GM19452 (cell line): ENCODE measurements around the gene TTLL6.
"Not testable (repeated sequence)": the region's sequence is repeated elsewhere in the genome, so short reads cannot be mapped to it uniquely, and the experiment has no call there.

Source experiments
- ATAC-seq: cut with Tn5 transposase; IDR thresholded peaks from one replicate; pipeline ENCODE4 v1.9.1; 2021; ENCODE audit not compliant: unreplicated experiment

Gene TTLL6

DNA sequence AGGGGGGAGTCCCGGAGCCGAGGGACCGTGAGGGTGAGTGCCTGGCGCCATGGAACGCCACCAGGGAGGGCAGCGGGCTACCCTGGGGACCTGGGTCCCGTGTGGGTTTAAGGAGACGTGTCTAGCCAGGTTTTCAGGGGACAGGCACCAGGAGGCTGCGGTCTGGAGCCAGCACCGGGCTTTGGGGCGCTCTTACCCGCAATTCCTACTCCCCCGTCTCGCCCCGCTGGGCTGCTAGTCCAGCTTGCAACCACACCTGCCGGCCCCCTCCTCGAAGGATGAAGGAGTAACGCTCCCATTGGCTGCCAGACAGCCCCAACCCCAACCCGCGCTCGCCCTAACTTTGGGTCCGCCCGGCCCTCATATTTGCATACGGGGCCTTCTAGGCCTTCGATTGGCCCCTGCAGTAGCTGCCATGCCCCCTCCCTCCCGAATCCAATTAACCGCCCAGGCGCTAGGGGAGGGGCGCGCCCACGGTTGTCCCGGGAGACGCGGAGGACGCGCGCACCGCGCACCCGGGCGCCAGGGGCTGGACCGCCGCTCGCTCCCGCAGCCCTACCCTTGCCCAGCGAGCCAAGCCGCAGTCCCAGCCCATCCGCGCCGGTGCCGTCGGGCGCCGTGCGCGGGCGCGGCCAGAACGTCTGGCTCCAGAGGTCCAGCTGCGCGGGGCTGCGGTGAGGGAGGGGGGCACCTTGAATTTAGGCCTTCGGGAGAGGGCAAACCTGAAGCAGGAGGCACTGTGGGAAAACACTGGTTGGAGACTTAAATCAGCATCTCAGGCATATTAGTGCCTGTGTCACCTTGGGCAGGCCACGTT lies at the start of gene TTLL6:
Gene TTLL6 (minus strand): TSS at position 456 of the 817 bp plus-strand sequence. CDS start 157 bp downstream, at position 299.
- ATAC-seq: peak; percentile 83

DNA sequence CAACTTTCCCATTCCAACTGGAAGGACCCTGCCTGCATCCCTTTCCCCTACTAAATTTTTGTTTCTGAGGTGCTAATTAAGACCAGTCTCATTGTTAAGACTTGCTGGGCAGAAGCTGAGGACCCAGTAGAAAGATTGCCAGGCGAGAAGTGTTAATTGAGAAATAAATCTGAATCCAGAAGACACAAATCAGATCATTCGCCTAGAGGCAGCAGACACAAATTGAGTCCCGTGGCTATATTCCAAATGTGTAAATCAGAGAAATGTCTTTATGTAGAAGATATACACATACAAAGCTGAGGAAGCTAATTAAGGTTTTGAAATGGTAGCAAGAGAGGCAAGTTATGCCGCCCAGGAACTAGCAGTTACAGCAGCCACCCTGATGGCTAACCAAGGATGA lies 43.4 kb upstream of the TTLL6 start:
- no peak for ATAC-seq

DNA sequence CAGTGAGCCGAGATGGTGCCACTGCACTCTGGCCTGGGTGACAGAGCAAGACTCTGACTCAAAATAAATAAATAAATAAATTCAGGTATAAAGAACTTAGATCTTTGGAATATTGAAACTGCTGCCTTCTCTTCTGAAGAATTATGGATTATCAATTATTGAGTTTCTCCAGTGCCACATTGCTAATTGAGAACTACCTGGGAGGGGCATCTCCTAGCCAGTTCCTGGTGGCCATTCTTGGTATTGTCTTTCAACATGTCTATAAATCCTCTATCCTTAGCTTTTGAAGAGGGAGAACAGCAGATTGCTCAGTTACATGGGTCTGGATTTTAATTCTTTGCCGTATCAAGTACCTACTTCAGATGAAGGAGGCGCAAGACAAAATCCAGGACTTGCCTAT lies 43.0 kb upstream of the TTLL6 start:
- no peak for ATAC-seq

DNA sequence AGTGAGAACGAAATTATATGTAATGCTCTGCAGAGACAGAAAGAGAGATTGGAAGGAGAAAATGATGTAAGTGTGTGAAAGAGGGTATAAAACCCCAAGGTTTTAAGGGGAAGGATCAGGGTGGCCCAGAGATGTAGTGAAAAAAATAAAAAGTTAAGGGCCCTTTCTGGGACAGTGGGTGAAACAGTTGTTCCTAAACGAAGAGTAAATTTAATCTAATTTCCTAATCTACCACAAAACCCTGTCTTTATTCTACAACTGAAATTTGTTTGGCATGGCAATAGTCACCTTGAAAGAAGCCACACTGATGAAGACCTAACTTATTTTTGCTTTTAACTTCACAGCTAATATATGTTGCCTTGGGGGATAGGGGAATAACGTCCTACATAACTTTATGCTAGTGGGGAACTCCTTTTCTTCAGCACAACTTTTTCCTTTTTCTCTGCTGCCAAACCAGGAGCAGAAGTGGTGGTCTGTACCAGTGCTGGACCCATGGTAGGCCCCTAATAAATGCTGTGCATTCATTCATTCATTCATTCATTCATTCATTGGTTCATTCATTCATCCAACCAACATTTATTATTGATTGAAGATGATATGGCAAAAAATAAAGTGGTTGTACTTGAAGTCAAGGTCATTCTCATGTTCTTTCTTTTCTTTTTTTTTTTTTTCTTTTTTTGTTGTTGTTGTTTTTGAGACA lies 39.2 kb upstream of the TTLL6 start:
- ATAC-seq: no peak

DNA sequence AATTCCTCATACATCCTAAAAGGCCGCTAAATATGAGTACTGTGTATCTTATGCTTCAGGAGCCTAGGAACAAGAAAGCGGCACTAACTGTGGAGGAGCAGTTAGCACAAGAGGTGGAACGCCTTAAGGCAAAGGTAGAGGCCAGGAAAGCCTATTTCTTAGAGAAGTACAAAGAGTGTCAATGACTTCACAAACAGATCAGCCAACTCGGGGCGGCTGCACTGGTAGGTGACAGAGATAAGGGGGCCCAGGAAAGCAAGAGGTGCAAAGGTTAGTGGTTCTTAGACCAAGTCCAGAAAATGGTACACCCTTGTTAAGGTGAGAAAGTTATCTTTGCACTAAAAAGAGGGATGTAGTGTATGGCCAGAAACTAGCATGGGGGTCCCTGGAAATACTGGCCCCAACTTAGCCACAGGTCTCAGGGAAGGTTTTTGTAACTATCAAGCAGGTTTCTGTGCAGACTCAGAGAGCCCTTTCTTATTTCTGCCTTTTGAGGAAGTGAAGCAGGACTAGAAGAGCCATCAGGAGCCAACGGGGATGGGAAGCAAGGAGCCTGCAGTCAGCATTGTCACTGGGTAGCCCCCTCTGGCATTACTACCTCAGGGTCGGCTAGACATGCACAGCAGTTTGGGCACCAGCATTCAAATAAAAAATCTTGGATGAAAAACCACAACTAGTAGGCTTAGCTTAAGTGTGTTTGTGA lies 37.9 kb upstream of the TTLL6 start:
- no peak for ATAC-seq

DNA sequence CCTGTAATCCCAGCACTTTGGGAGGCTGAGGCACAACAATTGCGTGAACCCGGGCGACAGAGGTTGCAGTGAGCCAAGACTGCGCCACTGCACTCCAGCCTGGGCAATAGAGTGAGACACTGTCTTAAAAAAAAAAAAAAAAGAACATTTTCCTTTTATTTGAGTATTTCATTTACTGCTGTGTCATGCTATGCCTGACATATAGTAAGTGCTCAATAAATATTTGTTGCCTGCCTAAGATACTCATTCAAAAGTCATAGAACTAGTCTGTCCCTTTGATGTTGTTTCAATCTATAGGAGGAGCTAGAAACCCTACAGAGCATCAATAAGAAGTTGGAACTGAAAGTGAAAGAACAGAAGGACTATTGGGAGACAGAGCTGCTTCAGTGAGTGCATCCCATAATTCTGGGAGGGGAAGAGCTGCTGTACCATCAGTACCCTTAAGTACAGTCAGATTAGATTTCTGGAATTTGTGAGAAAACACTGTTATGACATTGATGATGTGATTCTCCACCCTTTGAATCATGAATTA lies 33.8 kb upstream of the TTLL6 start:
- no peak for ATAC-seq

DNA sequence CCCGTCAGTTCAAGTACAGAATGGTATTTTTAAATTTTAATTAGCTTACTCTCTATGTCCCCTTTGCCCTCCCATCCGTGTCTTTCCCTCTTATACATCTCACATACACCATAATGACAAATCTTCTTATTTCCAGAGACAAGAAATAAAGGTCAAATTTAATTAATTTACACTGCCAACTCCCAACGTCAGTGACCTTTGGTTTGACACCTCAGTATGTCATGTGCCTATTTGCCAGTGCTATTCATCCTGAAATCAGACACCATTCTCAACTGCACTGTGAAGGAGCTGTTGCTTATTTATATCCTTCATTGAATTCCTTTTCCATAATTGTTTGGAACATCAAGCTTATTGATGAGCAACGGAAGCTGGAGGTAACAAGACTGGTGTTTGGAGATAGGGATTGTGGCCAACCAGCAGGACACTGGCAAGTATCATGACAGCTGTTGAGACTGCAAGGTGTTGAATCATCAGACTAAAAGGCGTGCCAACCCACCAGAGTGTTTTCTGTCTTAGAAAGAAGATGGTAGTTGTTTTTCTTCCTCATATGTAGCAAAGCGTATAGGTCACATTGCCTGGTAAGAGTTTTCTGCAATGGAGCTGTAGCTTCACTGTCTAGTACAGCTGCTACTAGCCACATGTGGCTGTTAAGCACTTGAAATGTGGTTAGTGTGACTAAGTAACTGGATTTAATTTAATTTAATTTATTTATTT lies 26.3 kb upstream of the TTLL6 start:
- no peak for ATAC-seq

DNA sequence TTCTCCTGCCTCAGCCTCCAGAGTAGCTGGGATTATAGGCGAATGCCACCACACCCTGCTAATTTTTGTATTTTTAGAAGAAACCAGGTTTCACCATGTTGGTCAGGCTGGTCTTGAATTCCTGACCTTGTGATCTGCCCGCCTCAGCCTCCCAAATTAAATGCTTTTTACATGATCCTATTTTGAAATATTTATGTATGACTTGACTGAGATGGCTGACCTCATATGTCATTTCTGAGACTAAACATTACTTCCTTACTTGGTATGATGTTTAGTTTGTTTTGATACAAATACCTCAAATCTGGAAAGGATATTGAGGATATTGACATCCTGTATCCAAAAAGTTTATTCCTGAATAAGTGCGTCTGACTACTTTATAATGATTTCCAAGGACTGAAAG lies 25.7 kb upstream of the TTLL6 start:
- ATAC-seq: no peak

DNA sequence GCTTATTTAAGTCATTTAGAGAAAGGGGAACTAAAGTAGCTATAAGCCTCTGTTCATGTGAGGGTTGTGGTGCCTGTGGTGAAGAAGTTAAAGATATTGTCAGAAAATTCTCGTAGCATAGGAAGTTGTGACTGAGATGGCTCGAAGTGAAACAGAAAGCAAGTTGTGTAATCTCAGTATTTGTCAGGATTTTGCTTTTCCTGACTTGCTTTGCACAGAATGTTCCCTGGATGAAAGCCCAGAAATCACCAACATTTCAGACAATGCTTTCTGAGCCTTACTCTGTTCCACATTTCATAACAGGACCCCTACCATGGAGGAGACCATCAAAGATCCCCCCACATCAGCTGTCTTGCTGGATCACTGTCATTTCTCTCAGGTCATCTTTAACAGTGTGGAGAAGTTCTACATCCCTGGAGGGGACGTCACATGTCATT lies 24.4 kb upstream of the TTLL6 start:
- peak; percentile 81 for ATAC-seq

DNA sequence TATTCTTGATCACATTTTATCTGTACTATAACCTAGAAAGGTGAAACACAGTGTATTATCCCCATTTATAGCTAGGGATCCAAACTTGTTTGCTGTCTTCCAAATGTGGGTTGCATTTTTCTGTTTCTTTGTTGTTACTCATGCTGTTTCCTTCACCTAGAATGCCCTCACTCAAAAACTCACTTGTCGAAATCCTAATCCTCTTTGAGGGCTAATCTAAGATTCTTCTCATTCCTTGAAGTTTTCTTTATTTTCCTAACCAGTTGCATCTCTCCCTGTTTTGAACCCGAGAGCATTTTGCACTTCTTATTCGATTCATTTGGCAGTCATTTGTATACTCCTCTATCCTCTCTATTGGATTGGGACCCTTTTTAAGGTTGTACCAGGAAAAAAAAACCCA lies 23.4 kb upstream of the TTLL6 start:
- ATAC-seq: no peak

DNA sequence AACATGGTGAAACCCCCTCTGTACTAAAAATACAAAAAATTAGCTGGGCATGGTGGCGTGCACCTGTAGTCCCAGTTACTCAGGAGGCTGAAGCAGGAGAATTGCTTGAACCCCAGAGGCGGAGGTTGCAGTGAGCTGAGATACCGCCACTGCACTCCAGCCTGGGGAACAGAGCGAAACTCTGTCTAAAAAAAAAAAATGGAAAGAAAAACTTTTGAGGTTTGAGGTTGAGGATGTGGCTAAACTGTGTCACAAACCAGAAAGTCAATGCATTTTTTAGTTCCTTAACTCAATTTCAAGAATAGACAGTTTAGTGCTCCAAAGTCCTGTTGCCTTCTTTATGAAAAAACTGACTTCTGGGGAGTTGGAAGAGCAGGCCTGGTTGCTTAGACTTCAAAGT lies 20.4 kb upstream of the TTLL6 start:
- ATAC-seq: not testable (repeated sequence)

DNA sequence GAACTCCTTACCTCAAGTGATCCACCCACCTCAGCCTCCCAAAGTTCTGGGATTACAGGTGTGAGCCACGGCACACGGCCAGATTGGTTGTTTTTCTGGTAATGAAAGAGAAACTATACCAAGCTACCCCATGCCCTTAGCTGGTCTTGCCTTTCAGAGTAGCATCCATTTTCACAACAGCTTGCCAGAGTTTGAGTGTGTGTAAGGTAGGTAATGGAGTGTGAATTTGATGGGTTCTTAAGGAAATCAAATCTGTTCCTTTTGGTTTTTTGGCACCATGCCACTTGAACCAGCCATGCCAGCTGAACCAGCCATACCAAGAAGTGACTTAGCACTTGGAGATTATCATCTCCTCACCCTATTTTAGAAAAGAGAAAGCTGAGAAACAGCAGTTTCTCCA lies 18.9 kb upstream of the TTLL6 start:
- no peak for ATAC-seq

DNA sequence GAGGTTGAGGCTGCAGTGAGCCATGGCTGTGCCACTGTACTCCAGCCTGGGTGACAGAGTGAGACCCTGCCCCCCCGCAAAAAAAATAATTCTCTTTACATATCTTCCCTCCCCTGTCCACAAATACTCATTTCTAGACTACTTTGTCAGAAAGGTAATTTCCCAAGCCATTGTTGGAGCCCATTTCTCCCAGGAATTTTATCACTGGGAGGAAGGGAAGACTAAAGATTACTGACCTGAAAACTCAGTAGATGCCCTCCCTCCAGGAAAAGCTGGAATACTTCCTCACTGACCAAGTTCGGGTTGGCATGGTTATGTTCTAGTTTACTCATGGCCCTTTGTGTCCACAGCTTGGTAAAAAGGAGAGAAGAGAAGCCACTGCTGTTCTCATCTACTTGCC lies 17.9 kb upstream of the TTLL6 start:
- no peak for ATAC-seq

DNA sequence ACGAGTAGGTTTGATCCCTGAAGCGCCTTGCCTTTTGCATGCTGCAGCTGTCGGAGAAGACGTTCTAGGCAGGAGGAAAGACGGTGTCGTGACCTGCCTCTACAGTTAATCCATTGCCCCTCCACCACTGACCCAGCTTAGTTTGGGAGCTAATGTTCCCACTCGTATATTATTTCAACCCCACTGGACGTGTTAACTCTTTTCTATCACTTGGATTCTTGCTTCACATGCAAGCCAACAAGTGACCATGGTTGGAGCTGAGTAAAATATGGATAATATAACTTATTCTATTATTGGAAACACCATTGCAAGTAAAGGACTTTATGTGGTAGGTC lies 14.5 kb upstream of the TTLL6 start:
- no peak for ATAC-seq

DNA sequence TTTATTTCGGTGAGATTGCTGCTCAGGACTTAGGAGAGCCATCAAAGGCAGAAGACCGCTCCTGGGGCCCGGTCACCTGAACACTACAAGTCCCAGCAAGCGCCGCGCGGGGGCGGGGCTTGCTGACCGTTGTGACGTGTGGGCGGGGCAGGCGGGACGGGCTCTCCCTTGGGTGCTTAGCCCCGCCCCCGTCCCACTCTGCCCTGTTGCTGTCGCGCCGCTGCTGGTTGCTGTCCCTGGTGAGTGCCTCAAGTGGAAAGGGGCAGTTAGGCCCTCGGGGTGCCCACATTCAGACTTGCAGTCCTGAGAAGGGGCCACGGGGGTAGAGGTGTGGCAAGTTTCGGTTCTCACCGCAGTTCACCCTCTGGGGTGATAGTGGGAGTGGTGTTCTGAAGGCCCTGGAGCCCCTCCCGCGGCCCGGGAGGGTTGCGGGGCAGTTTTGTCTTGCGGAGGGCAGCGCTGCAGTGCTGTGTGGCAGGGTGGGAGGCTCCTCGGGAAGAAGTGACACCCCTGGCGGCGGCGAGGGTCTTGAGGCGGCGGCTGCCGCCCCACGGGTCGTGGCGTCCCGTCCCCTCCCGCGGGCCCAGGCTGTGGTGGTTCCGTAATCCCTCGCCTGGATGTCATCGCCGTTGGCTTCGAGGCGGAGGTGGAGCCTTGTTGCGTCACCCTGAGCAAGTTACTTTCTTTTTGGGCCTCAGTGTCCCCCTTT lies 14.0 kb upstream of the TTLL6 start, which contains the start of gene CALCOCO2:
Gene CALCOCO2 (plus strand): TSS at position 196 of the 709 bp plus-strand sequence. CDS start 10,673 bp downstream, outside the sequence.
- ATAC-seq: peak; percentile 76

DNA sequence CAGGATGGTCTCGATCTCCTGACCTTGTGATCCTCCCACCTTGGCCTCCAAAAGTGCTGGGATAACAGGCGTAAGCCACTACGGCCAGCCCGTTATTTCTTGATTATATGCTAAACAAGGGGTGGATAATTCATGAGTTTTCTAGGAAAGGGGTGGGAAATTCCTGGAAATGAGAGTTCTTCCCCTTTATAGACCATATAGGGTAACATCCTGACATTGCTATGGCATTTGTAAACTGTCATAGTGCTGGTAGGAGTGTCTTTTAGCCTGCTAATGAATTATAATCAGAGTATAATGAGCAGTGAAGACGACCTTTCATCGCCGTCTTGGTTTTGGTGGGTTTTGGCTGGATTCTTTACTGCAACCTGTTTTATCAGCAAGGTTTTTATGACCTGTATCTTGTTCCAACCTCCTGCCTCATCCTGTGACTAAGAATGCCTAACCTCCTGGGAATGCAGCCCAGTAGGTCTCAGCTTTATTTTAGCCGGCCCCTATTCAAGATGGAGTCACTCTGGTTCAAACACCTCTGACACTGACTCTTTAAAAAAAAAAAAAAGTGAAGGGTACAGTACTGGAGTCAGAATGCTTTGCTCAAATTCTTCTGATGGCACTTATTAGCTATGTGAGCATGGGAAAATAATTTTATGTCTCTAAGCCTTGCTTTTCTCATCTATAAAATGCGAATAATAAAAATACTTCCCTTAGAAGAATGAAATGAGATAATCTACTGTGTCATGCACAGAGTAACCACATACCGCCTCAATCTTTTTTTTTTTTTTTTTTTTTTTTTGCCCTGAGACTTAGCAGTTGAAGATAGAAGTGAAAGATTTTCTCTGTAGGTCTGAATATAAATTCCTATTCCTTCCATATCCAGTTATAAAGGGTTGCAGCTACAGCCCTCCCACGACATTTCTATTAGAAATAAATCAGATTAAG lies 8.7 kb upstream of the TTLL6 start:
- ATAC-seq: no peak

DNA sequence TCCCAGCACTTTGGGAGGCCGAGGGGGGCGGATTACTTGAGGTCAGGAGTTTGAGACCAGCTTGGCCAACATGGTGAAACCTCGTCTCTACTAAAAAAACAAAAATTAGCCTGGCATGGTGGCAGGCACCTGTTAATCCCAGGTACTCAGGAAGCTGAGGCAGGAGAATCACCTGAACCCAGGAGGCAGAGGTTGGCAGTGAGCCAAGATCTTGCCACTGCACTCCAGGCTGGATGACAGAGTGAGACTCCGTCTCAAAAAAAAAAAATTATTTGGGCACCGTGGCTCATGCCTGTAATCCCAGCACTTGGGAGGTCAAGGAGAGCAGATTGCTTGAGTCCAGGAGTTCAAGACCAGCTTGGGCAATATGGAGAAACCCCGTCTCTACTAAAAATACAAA lies 3.9 kb upstream of the TTLL6 start:
- ATAC-seq: not testable (repeated sequence)

DNA sequence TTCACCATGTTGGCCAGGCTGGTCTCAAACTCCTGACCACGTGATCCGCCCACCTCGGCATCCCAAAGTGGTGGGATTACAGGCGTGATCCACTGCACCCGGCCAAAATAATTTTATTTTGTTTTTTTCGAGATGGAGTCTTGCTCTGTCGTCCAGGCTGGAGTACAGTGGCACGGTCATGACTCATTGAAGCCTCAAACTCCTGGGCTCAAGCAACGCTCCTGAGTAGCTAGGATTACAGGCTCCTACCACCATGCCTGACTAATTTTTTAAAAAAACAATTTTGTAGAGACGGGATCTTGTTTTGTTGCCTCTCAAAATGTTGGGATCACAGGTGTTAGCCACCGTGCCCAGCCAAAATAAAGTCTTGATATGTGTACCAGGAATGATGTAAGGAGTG lies 2.4 kb upstream of the TTLL6 start:
- no peak for ATAC-seq

DNA sequence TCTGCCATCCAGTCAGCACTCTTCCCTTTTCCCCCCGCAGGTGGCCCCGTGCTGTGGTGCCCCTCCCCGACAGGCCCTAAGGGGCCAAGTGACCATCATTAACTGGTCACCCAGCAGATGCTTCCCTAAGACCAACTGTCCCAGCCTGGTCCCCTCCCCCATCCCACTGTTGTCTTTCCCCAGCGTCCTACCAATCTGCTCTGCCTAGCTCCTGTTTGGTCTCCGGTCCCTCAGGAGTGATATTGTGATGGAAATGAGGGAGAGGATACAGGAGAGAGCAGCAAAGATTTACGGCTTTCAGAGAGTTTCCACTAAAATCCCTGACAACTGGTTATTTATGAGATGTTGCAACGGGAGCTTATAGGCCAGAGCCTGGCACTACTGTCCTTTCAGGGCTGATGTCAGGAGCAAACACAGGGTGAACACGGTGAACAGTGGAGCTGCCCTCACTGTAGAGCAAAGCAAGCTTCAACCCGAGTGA lies 1.4 kb upstream of the TTLL6 start:
- ATAC-seq: no peak
